Stomach (tissue), 9 donors: ENCODE data around the gene ITGB4. TPM values are rescaled to one million over a fixed set of nuclear protein-coding genes. Genes with fewer than 3 reads are reported as not detected.

ENCODE experiments used
- DNase-seq, 2 donors: peaks; one replicate each; pipeline versions ENCODE4 v3.0.0 to v3.0.0-alpha.2; 2013 to 2019
- H3K27ac ChIP-seq, 5 donors: fragments of 200-600 bp in 4 of 5; sonication (generic) in 4 of 5; one replicate each; pipeline ENCODE4 v1.5.1; 2013 to 2019; ENCODE audit warnings: mild to moderate bottlenecking in 1 of 5, moderate library complexity in 1 of 5
- H3K27me3 ChIP-seq, 3 donors: fragments of 200-600 bp; sonication (generic); one replicate each; pipeline ENCODE4 v1.5.1; 2017 to 2019; ENCODE audit warnings: mixed run types in 1 of 3
- H3K36me3 ChIP-seq, 4 donors: fragments of 200-600 bp; sonication (generic); 1 replicate in 3 of 4; 2 replicates in 1 of 4; pipeline ENCODE4 v1.5.1; 2016 to 2019
- H3K4me1 ChIP-seq, 4 donors: fragments of 200-600 bp; sonication (generic); one replicate each; pipeline ENCODE4 v1.5.1; 2016 to 2019
- H3K4me3 ChIP-seq, 4 donors: fragments of 200-600 bp; sonication (generic) in 3 of 4; one replicate each; pipeline ENCODE4 v1.5.1; 2016 to 2019; ENCODE audit warnings: mild to moderate bottlenecking in 1 of 4
- H3K9me3 ChIP-seq, 4 donors: fragments of 200-600 bp; sonication (generic); one replicate each; pipeline ENCODE4 v1.5.1; 2016 to 2019
- EP300 ChIP-seq: sonication (generic); formaldehyde crosslinking; IDR thresholded peaks from one replicate; pipeline ENCODE4 v1.6.1; 2017; ENCODE audit warnings: antibody characterized with exemption
- POLR2A ChIP-seq, 4 donors: fragments of 450-650 bp; IDR thresholded peaks; one replicate each; pipeline ENCODE4 v1.6.1; 2016; ENCODE audit warnings: antibody characterized with exemption in 4 of 4, control low read depth in 2 of 4, mild to moderate bottlenecking in 1 of 4, moderate library complexity in 1 of 4
- POLR2AphosphoS5 ChIP-seq, 3 donors: sonication (generic); formaldehyde crosslinking; IDR thresholded peaks; one replicate each; pipeline ENCODE4 v1.6.1; 2016; ENCODE audit warnings: antibody characterized with exemption in 3 of 3
- WGBS, 5 donors: extraction: QIAGEN DNeasy Blood & Tissue Kit in 3 of 5; methylation state at CpG; one replicate each; pipeline versions ENCODE4 v1.1.5 to v1.1.7; 2013 to 2018; 5-methylcytosine and 5-hydroxymethylcytosine counted together
- intact Hi-C: fragments of 100-400 bp; cut with DNase I; formaldehyde crosslinking; loops from one replicate; pipeline ENCODE4 v1.15.1; 2023; ENCODE audit warnings: low total_unique reads
- polyA plus RNA-seq, 3 donors: library from polyadenylated mRNA; stranded (reverse); fragments of 200-250 nt; gene quantifications; one replicate each; pipeline ENCODE4 v1.2.3, GENCODE V29; 2013
- total RNA-seq, 5 donors: library from RNA; depleted of rRNA; stranded (reverse); fragments of >200 nt; gene quantifications; one replicate each; pipeline versions ENCODE4 v1.1.0 to v1.2.3, GENCODE V29; 2014 to 2016
- TF ChIP-seq, protein P1 (sequence below), 7 experiments: fragments of 450-650 bp in 4 of 7; fragments of 200-600 bp in 3 of 7; sonication (generic) in 3 of 7; IDR thresholded peaks; one replicate each; pipeline ENCODE4 v1.5.1; 2016 to 2019; ENCODE audit warnings: antibody characterized with exemption in 7 of 7, control low read depth in 2 of 7, mild to moderate bottlenecking in 1 of 7
- donor health status: healthy with polysubstance abuse.
- donor health status: Bipolar disorder and iron deficiency.
- donor health status: healthy.

ITGB4 gene
- total and polyA plus RNA-seq, 8 donors, result 33.6 to 137 (median 92.6) TPM

- peaks cover 13 to 60% (median 47%) of the 10 kb centered on the region in 4 donors for H3K36me3 ChIP-seq
- no peak overlapping the region for H3K4me3 ChIP-seq
- DNase-seq, result no peak
- H3K4me1 ChIP-seq, result peaks cover 0 to 34% (median 24%) of the 10 kb centered on the region in 4 donors
- no peaks in the 10 kb centered on the region for H3K27me3 ChIP-seq
- H3K9me3 ChIP-seq, result no peaks in the 10 kb centered on the region
- no peak for TF ChIP-seq POLR2AphosphoS5 (IDR thresholded peaks at IDR 0.05)
- H3K27ac ChIP-seq, result no peak overlapping the region
- WGBS, 5 donors, result 63 to 76% (median 70%) methylated on average over 1 of the region's 1 CpG
- intact Hi-C loops, result no loop called here
Observed at GRCh38 chr17:75793460-75793859, 72.2 kb downstream of the ITGB4 start.

- H3K9me3 ChIP-seq, result no peaks in the 10 kb centered on the region
- H3K27ac ChIP-seq, result no peak overlapping the region
- intact Hi-C loops, result no loop called here
- H3K36me3 ChIP-seq, result peaks cover 28 to 79% (median 71%) of the 10 kb centered on the region in 4 donors
- TF ChIP-seq, protein P1, sequence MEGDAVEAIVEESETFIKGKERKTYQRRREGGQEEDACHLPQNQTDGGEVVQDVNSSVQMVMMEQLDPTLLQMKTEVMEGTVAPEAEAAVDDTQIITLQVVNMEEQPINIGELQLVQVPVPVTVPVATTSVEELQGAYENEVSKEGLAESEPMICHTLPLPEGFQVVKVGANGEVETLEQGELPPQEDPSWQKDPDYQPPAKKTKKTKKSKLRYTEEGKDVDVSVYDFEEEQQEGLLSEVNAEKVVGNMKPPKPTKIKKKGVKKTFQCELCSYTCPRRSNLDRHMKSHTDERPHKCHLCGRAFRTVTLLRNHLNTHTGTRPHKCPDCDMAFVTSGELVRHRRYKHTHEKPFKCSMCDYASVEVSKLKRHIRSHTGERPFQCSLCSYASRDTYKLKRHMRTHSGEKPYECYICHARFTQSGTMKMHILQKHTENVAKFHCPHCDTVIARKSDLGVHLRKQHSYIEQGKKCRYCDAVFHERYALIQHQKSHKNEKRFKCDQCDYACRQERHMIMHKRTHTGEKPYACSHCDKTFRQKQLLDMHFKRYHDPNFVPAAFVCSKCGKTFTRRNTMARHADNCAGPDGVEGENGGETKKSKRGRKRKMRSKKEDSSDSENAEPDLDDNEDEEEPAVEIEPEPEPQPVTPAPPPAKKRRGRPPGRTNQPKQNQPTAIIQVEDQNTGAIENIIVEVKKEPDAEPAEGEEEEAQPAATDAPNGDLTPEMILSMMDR (IDR thresholded peaks at IDR 0.05), result no peak
- TF ChIP-seq POLR2A (IDR thresholded peaks at IDR 0.05) (no peak), POLR2AphosphoS5 (IDR thresholded peaks at IDR 0.05) (no peak), EP300 (no peak)
- DNase-seq, result no peak
- 88 to 92% (median 90%) methylated on average over 7 to 8 of the region's 8 CpGs for WGBS, 5 donors
- H3K4me1 ChIP-seq, result peaks cover 0 to 11% (median 5%) of the 10 kb centered on the region in 4 donors
- H3K27me3 ChIP-seq, result no peaks in the 10 kb centered on the region
- no peak overlapping the region for H3K4me3 ChIP-seq
Observed at GRCh38 chr17:75795820-75796607, 74.8 kb downstream of the ITGB4 start.

DNA sequence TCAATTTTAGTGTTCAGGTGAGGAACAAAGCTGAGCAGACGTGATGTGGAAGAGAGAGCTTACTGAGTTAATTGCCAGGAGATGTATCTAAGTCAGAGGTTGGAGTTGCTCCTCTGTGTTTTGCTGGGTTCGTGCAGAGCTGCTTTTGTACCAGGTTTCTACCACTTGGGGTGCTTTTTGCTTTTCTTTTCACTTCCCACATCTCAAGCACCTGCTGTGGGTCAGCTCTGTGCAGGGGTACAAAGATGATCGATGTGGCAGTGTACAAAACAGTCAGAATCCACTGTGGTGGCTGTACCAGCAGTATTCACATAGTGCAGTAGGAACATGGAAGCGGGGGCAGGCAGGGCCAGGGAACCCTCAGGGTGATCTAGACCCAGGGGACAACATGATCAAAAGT lies 78.1 kb downstream of the ITGB4 start:
- TF ChIP-seq, protein P1 (IDR thresholded peaks at IDR 0.05), result no peak
- no peak for TF ChIP-seq EP300
- intact Hi-C loops, result no loop called here
- H3K9me3 ChIP-seq, result no peaks in the 10 kb centered on the region
- peaks cover 28 to 77% (median 57%) of the 10 kb centered on the region in 4 donors for H3K36me3 ChIP-seq
- DNase-seq, result no peak
- H3K27ac ChIP-seq, result no peak overlapping the region
- no peaks in the 10 kb centered on the region for H3K4me1 ChIP-seq
- no peaks in the 10 kb centered on the region for H3K27me3 ChIP-seq
- 82 to 90% (median 87%) methylated on average over 4 of the region's 4 CpGs for WGBS, 5 donors
- H3K4me3 ChIP-seq, result no peak overlapping the region

GRCh38 chr17:75803883-75804282 lies 82.6 kb downstream of the ITGB4 start:
- Histone ChIP-seq H3K27ac (no peak overlapping the region), H3K36me3 (peaks cover 12 to 43% (median 24%) of the 10 kb centered on the region in 4 donors), H3K4me3 (no peak overlapping the region), H3K9me3 (no peaks in the 10 kb centered on the region), H3K27me3 (no peaks in the 10 kb centered on the region), H3K4me1 (peaks cover 7 to 17% (median 11%) of the 10 kb centered on the region in 4 donors)
- intact Hi-C loops, result no loop called here
- TF ChIP-seq EP300, result no peak
- TF ChIP-seq, protein P1 (IDR thresholded peaks at IDR 0.05), result no peak
- no peak for TF ChIP-seq POLR2A (IDR thresholded peaks at IDR 0.05)
- no peak for TF ChIP-seq POLR2AphosphoS5 (IDR thresholded peaks at IDR 0.05)
- DNase-seq, result no peak
- WGBS, 5 donors, result 89 to 100% (median 93%) methylated on average over 1 of the region's 1 CpG
